Gastroesophageal sphincter (tissue), 4 donors: ENCODE measurements around the gene PASD1. TPM values are rescaled to one million over a fixed set of nuclear protein-coding genes. Genes with fewer than 3 reads are reported as not detected.

Experiments
- ATAC-seq: fragments of 150-250 bp; one replicate; pipeline ENCODE4 v1.9.1; 2016; ENCODE audit warnings: mild to moderate bottlenecking, moderate library complexity
- H3K27ac ChIP-seq, 4 donors: fragments of 200-600 bp; sonication (generic) in 3 of 4; 1 replicate in 3 of 4; 2 replicates in 1 of 4; pipeline ENCODE4 v1.5.1; 2016 to 2019
- H3K27me3 ChIP-seq: fragments of 200-600 bp; sonication (generic); one replicate; pipeline ENCODE4 v1.5.1; 2019
- H3K36me3 ChIP-seq, 2 donors: fragments of 200-600 bp; sonication (generic); one replicate each; pipeline ENCODE4 v1.5.1; 2019; ENCODE audit warnings: control low read depth in 1 of 2
- H3K4me1 ChIP-seq, 3 donors: fragments of 200-600 bp; sonication (generic); 1 replicate in 2 of 3; 2 replicates in 1 of 3; pipeline ENCODE4 v1.5.1; 2016 to 2019; ENCODE audit warnings: control low read depth in 2 of 3
- H3K4me3 ChIP-seq, 2 donors: fragments of 200-600 bp; sonication (generic); one replicate each; pipeline ENCODE4 v1.5.1; 2019; ENCODE audit warnings: mild to moderate bottlenecking in 1 of 2, moderate library complexity in 1 of 2
- H3K9me3 ChIP-seq, 3 donors: fragments of 200-600 bp; sonication (generic); one replicate each; pipeline ENCODE4 v1.5.1; 2017 to 2019; ENCODE audit warnings: control low read depth in 2 of 3
- CTCF ChIP-seq, 4 experiments: fragments of 200-600 bp in 2 of 4; fragments of 450-650 bp in 2 of 4; sonication (generic) in 1 of 4; IDR thresholded peaks; one replicate each; pipeline ENCODE4 v1.5.1; 2017 to 2019; ENCODE audit warnings: antibody characterized with exemption in 4 of 4, mild to moderate bottlenecking in 2 of 4, moderate library complexity in 2 of 4
- EP300 ChIP-seq: sonication (generic); formaldehyde crosslinking; IDR thresholded peaks from one replicate; pipeline ENCODE4 v1.6.1; 2017; ENCODE audit warnings: antibody characterized with exemption, mild to moderate bottlenecking
- POLR2A ChIP-seq, 2 donors: fragments of 450-650 bp; IDR thresholded peaks; one replicate each; pipeline ENCODE4 v1.6.1; 2017; ENCODE audit warnings: antibody characterized with exemption in 2 of 2, mild to moderate bottlenecking in 2 of 2, moderate library complexity in 1 of 2
- POLR2AphosphoS5 ChIP-seq: sonication (generic); formaldehyde crosslinking; IDR thresholded peaks from one replicate; pipeline ENCODE4 v1.6.1; 2017; ENCODE audit warnings: antibody characterized with exemption
- WGBS, 2 donors: methylation state at CpG; one replicate each; pipeline ENCODE4 v1.1.5; 2018; ENCODE audit warnings: low coverage in 1 of 2; 5-methylcytosine and 5-hydroxymethylcytosine counted together
- total RNA-seq, 4 donors: library from RNA; depleted of rRNA; stranded (reverse); fragments of >200 nt; gene quantifications; one replicate each; pipeline ENCODE4 v1.1.0, GENCODE V29; 2016

The PASD1 gene
- not detected for total RNA-seq

- no peaks in the 10 kb centered on the region for H3K27me3 ChIP-seq
- H3K4me3 ChIP-seq, result no peak within 1 kb of the TSS
- WGBS, 2 donors, result no CpG with 5 or more reads among the region's 16 CpGs
- no peaks in the 10 kb centered on the region for H3K36me3 ChIP-seq
- no peaks in the 10 kb centered on the region for H3K9me3 ChIP-seq
- H3K27ac ChIP-seq, result no peak within 1 kb of the TSS
- H3K4me1 ChIP-seq, result no peaks in the 10 kb centered on the region
- no peak for ATAC-seq
- TF ChIP-seq POLR2A (IDR thresholded peaks at IDR 0.05) (no peak), EP300 (no peak), CTCF (IDR thresholded peaks at IDR 0.05) (no peak), POLR2AphosphoS5 (no peak)
Measured at GRCh38 chrX:151563449-151563848, at the start of gene PASD1. Gene PASD1 (plus strand): TSS chrX:151563675. CDS start chrX:151601554, 37,879 bp downstream.

GRCh38 chrX:151515237-151515636 is 48.2 kb upstream of the PASD1 start:
- Histone ChIP-seq H3K27me3 (no peaks in the 10 kb centered on the region), H3K9me3 (no peaks in the 10 kb centered on the region), H3K36me3 (no peaks in the 10 kb centered on the region), H3K4me3 (no peak overlapping the region), H3K4me1 (no peaks in the 10 kb centered on the region), H3K27ac (no peak overlapping the region)
- no peak for TF ChIP-seq POLR2A (IDR thresholded peaks at IDR 0.05)
- no peak for TF ChIP-seq EP300
- TF ChIP-seq POLR2AphosphoS5, result no peak
- no peak for TF ChIP-seq CTCF (IDR thresholded peaks at IDR 0.05)
- WGBS, 2 donors, result 80% methylated on average over 1 of the region's 2 CpGs; no CpG with 5 or more reads in 1 of the 2 donors
- ATAC-seq, result no peak

GRCh38 chrX:151516538-151517187 is 46.8 kb upstream of the PASD1 start:
- H3K4me3 ChIP-seq, result no peak overlapping the region
- no peaks in the 10 kb centered on the region for H3K9me3 ChIP-seq
- H3K36me3 ChIP-seq, result no peaks in the 10 kb centered on the region
- ATAC-seq, result no peak
- WGBS, 2 donors, result 78% methylated on average over 9 of the region's 15 CpGs; no CpG with 5 or more reads in 1 of the 2 donors
- H3K4me1 ChIP-seq, result no peaks in the 10 kb centered on the region
- H3K27ac ChIP-seq, result no peak overlapping the region
- H3K27me3 ChIP-seq, result no peaks in the 10 kb centered on the region
- TF ChIP-seq CTCF (IDR thresholded peaks at IDR 0.05), result no peak
- no peak for TF ChIP-seq POLR2A (IDR thresholded peaks at IDR 0.05)
- TF ChIP-seq POLR2AphosphoS5, result no peak
- no peak for TF ChIP-seq EP300

- H3K27me3 ChIP-seq, result no peaks in the 10 kb centered on the region
- H3K9me3 ChIP-seq, result no peaks in the 10 kb centered on the region
- no peak overlapping the region for H3K27ac ChIP-seq
- no peaks in the 10 kb centered on the region for H3K4me1 ChIP-seq
- no peaks in the 10 kb centered on the region for H3K36me3 ChIP-seq
- no peak for TF ChIP-seq POLR2AphosphoS5
- TF ChIP-seq POLR2A (IDR thresholded peaks at IDR 0.05), result no peak
- TF ChIP-seq CTCF (IDR thresholded peaks at IDR 0.05), result no peak
- TF ChIP-seq EP300, result no peak
- WGBS, 2 donors, result 44 to 58% methylated on average over 2 of the region's 2 CpGs
- H3K4me3 ChIP-seq, result no peak overlapping the region
- no peak for ATAC-seq
Measured at GRCh38 chrX:151517421-151517820, 46.1 kb upstream of the PASD1 start.

- Histone ChIP-seq H3K27me3 (no peaks in the 10 kb centered on the region), H3K4me3 (no peak overlapping the region), H3K27ac (no peak overlapping the region), H3K9me3 (no peaks in the 10 kb centered on the region), H3K36me3 (no peaks in the 10 kb centered on the region), H3K4me1 (no peaks in the 10 kb centered on the region)
- 0 to 41% methylated on average over 1 to 2 of the region's 2 CpGs for WGBS, 2 donors
- ATAC-seq, result no peak
- TF ChIP-seq POLR2A (IDR thresholded peaks at IDR 0.05) (no peak), CTCF (IDR thresholded peaks at IDR 0.05) (no peak), EP300 (no peak), POLR2AphosphoS5 (no peak)
Measured at GRCh38 chrX:151523351-151523750, 40.1 kb upstream of the PASD1 start.
